ENCODE results near the gene NHLRC3.
"Not testable (repeated sequence)": the region's sequence is repeated elsewhere in the genome, so short reads cannot be mapped to it uniquely, and the experiment has no call there.

Gene NHLRC3

GRCh38 chr13:39047560-39047959 lies 9.3 kb downstream of the NHLRC3 start:
- no peak for DNase-seq

DNA sequence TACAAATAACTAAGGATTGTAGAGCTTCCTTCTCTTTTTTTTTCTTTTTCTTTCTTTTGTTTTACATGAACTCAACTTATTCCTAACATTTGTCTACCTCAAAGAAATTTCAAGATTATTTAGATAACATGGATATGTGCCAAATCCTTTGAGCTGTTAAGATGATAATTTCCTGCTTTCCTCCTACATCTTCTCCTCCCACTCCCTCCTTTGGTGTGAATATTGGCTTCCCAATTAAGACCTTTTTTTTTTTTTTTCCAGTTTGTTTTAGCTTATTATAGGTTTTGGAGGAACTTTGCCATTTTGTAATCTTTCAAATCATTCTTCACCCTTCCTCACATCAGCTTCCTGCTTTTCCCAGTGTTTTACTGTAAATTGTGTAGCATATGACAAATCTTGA lies 10.6 kb downstream of the NHLRC3 start:
- no peak for DNase-seq

GRCh38 chr13:39049274-39049673 lies 11.0 kb downstream of the NHLRC3 start:
- no peak for DNase-seq

- no peak for DNase-seq
Measured at GRCh38 chr13:39051157-39051556, 12.9 kb downstream of the NHLRC3 start.

- no peak for DNase-seq
Measured at GRCh38 chr13:39052944-39053343, 14.7 kb downstream of the NHLRC3 start.

DNA sequence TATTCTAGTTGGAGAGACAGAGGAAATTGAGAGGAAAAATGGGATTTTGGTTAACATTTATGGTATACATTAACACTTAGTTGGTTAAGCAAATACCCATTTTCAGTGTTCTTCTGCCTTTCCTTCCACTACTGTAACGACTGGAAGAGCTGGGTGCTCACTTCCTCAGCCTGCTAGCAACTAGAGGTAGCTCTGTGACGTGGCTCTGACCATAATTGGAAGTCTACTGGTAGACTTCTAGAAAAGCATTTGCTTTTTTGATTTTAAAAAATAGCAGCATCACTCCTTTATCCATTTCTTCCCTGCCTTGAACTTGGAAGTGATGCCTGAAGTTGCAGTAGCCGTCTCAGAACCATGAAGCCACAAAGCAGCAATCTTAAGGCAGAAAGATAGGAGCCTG lies 15.9 kb downstream of the NHLRC3 start:
- no peak for DNase-seq

- no peak for DNase-seq
Measured at GRCh38 chr13:39056018-39056417, 17.8 kb downstream of the NHLRC3 start.

- no peak for DNase-seq
Measured at GRCh38 chr13:39058040-39058439, 19.8 kb downstream of the NHLRC3 start.

DNA sequence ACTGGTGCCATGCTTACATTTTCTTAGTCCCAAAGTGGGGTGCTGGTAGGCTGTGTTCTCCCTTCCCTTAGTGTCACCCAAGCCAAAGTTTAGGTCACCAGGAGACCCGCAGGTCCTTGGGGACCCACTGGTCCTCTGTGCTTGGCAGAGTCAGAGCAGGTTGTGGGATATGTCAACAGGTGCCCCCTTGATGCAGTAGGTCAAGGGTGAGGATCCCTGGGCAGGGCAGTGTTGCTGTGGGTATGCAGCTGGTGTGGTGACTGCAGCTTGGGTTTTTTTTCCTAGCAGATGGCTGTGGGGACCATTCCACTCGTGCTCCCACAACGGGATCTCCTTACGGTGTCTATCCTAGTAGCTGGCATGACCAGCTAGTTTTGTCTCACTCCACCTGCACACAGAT lies 23.7 kb downstream of the NHLRC3 start:
- no peak for DNase-seq

GRCh38 chr13:39072842-39073241 lies 34.6 kb downstream of the NHLRC3 start:
- DNase-seq, result no peak

GRCh38 chr13:39073983-39074382 lies 35.7 kb downstream of the NHLRC3 start:
- no peak for DNase-seq

DNA sequence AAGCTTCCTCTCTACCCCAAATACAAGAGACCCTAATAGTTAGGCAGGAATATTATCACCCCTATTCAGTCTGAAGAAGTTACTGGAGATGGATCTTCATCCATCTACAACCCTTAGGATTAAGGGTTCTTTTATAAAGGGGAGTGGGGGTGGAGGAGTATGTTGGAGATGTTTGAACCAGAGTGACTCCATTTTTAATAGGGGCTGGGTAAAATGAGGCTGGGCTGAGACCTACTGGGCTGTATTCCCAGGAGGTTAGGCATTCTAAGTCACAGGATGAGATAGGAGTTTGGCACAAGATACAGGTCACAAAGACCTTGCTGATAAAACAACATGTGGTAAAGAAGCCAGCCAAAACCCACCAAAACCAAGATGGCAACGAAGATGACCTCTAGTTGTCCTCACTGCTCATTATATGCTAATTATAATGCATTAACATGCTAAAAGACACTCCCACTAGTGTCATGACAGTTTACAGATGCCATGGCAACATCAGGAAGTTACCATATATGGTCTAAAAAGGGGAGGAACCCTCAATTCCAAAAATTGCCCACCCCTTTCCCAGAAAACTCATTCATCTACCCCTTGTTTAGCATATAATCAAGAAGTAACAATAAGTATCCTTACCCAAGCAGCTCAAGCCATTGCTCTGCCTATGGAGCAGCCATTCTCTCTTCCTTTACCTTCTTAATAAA lies 48.1 kb downstream of the NHLRC3 start:
- DNase-seq, result not testable (repeated sequence)

DNA sequence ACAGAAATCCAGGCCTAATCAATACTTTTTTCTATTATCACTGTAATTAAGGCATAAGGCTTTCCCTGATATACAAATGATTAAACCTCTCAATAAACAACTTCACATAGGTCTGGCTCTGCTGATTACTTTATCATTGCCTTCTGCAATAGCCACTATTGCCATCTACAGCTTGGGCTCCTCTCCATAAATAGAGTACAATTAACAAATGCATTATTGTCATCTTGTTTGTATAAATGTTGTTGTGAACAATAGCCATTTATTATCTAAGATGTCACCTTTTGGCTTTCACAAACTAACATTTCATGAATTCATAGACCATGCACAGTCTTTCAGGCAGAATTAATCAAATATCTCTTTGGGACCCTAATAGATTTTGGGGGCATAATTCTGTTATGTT lies 53.3 kb downstream of the NHLRC3 start:
- no peak for DNase-seq

GRCh38 chr13:39095500-39095899 lies 57.2 kb downstream of the NHLRC3 start:
- DNase-seq, result no peak

GRCh38 chr13:39099231-39099630 lies 61.0 kb downstream of the NHLRC3 start:
- DNase-seq, result no peak
